ENCODE measurements around the gene GABRB2.

GABRB2 gene

DNA sequence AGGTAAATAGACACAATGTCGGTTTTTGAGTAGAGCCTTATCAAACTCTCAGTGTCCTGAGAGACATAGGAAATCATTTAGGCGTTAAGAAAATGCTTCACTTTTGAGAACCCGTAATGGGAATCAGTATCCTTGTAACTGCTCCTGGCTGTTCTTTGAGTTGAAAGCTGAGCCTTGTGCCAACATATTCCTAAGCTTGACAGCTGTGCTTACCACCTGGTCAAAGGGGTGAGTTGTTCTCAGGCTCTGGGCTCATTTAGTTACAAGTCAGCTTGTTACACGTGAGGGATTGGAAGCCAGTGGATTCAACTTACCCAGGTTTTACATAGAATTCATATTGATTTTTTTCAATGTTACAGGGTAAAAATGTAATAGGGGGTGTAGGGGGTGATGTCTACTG is 145.9 kb downstream of the GABRB2 start:
- Histone ChIP-seq H3K9ac (ENCODE audit: low read length) (no peak overlapping the region), H3K4me3 (ENCODE audit: insufficient read depth, low read length, poor library complexity, severe bottlenecking) (no peak overlapping the region), H3F3A (ENCODE audit: insufficient read depth) (no peaks in the 10 kb centered on the region), H3K27ac (ENCODE audit: low read depth, low read length) (no peak overlapping the region), H3K4me2 (ENCODE audit: low read depth, low read length, poor library complexity, severe bottlenecking) (no peak overlapping the region), H4K20me1 (ENCODE audit: low read depth, low read length) (no peaks in the 10 kb centered on the region), H3K79me2 (ENCODE audit: insufficient read depth, low read length) (no peaks in the 10 kb centered on the region), H2AFZ (ENCODE audit: low read depth, low read length, severe bottlenecking) (no peak overlapping the region), H3K27me3 (ENCODE audit: low read length) (no peaks in the 10 kb centered on the region), H3K9me3 (ENCODE audit: insufficient read depth, low read length) (no peaks in the 10 kb centered on the region), H3K9me2 (replicated peaks; ENCODE audit: insufficient read depth, low read length) (no peaks in the 10 kb centered on the region), H3K36me3 (ENCODE audit: low read length) (no peaks in the 10 kb centered on the region)
- no peak for TF ChIP-seq EZH2phosphoT487 (conservative IDR thresholded peaks at IDR 0.05; ENCODE audit: low read length)
- TF ChIP-seq, protein P1, sequence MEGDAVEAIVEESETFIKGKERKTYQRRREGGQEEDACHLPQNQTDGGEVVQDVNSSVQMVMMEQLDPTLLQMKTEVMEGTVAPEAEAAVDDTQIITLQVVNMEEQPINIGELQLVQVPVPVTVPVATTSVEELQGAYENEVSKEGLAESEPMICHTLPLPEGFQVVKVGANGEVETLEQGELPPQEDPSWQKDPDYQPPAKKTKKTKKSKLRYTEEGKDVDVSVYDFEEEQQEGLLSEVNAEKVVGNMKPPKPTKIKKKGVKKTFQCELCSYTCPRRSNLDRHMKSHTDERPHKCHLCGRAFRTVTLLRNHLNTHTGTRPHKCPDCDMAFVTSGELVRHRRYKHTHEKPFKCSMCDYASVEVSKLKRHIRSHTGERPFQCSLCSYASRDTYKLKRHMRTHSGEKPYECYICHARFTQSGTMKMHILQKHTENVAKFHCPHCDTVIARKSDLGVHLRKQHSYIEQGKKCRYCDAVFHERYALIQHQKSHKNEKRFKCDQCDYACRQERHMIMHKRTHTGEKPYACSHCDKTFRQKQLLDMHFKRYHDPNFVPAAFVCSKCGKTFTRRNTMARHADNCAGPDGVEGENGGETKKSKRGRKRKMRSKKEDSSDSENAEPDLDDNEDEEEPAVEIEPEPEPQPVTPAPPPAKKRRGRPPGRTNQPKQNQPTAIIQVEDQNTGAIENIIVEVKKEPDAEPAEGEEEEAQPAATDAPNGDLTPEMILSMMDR (IDR thresholded peaks at IDR 0.05; ENCODE audit: insufficient read depth, low read length, poor library complexity, severe bottlenecking), result no peak

DNA sequence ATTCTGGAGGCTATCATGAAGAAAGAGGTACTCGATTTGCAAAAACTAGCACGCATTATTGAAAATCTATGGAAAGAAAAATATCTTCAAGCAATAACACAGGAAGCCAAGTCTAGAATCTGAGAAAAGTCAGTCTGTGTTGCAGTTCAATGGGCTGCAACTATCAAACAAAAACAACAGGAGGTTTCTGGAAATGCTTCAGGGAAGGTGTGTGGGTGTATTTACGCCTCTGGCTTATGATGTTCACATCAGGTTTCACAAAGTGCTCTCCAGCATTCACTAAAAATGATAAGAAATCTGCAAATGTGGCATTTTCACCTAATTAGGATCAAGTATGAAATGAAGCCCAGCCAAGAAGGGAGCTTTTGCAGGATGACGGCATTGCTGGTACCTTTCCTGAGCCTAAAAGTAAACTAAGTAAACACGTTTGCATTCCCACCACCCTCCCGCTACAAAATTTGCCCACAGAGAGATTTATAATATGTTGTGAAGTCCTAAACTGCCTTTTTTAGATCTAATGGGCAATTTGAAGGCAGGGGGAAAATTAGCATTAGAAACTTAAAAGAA is 146.4 kb downstream of the GABRB2 start:
- Histone ChIP-seq H3K79me2 (ENCODE audit: insufficient read depth, low read length) (no peaks in the 10 kb centered on the region), H3K36me3 (ENCODE audit: low read length) (no peaks in the 10 kb centered on the region), H3K9ac (ENCODE audit: low read length) (no peak overlapping the region), H3K27me3 (ENCODE audit: low read length) (no peaks in the 10 kb centered on the region), H3K9me3 (ENCODE audit: insufficient read depth, low read length) (no peaks in the 10 kb centered on the region), H3K4me3 (ENCODE audit: insufficient read depth, low read length, poor library complexity, severe bottlenecking) (no peak overlapping the region), H3K4me2 (ENCODE audit: low read depth, low read length, poor library complexity, severe bottlenecking) (no peak overlapping the region), H4K20me1 (ENCODE audit: low read depth, low read length) (no peaks in the 10 kb centered on the region), H3K9me2 (replicated peaks; ENCODE audit: insufficient read depth, low read length) (no peaks in the 10 kb centered on the region), H2AFZ (ENCODE audit: low read depth, low read length, severe bottlenecking) (no peak overlapping the region), H3K27ac (ENCODE audit: low read depth, low read length) (no peak overlapping the region), H3F3A (ENCODE audit: insufficient read depth) (no peaks in the 10 kb centered on the region)
- TF ChIP-seq, protein P1 (IDR thresholded peaks at IDR 0.05; ENCODE audit: insufficient read depth, low read length, poor library complexity, severe bottlenecking), result no peak
- TF ChIP-seq EZH2phosphoT487 (conservative IDR thresholded peaks at IDR 0.05; ENCODE audit: low read length), result no peak

GRCh38 chr5:161397448-161397847 is 149.1 kb downstream of the GABRB2 start:
- Histone ChIP-seq H3F3A (ENCODE audit: insufficient read depth) (no peaks in the 10 kb centered on the region), H4K20me1 (ENCODE audit: low read depth, low read length) (no peaks in the 10 kb centered on the region), H3K9me2 (replicated peaks; ENCODE audit: insufficient read depth, low read length) (no peaks in the 10 kb centered on the region), H3K27me3 (ENCODE audit: low read length) (no peaks in the 10 kb centered on the region), H3K27ac (ENCODE audit: low read depth, low read length) (no peak overlapping the region), H3K4me2 (ENCODE audit: low read depth, low read length, poor library complexity, severe bottlenecking) (no peak overlapping the region), H3K4me3 (ENCODE audit: insufficient read depth, low read length, poor library complexity, severe bottlenecking) (no peak overlapping the region), H3K9me3 (ENCODE audit: insufficient read depth, low read length) (no peaks in the 10 kb centered on the region), H3K36me3 (ENCODE audit: low read length) (no peaks in the 10 kb centered on the region), H2AFZ (ENCODE audit: low read depth, low read length, severe bottlenecking) (no peak overlapping the region), H3K9ac (ENCODE audit: low read length) (no peak overlapping the region), H3K79me2 (ENCODE audit: insufficient read depth, low read length) (no peaks in the 10 kb centered on the region)
- TF ChIP-seq EZH2phosphoT487 (conservative IDR thresholded peaks at IDR 0.05; ENCODE audit: low read length), result no peak
- TF ChIP-seq, protein P1 (IDR thresholded peaks at IDR 0.05; ENCODE audit: insufficient read depth, low read length, poor library complexity, severe bottlenecking), result no peak

Measured in SU-DHL-6 (cell line).